Measurements from ENCODE around the gene TMEM35B.

- TF ChIP-seq POLR2A (IDR thresholded peaks at IDR 0.05) = no peak
- TF ChIP-seq, protein P1, sequence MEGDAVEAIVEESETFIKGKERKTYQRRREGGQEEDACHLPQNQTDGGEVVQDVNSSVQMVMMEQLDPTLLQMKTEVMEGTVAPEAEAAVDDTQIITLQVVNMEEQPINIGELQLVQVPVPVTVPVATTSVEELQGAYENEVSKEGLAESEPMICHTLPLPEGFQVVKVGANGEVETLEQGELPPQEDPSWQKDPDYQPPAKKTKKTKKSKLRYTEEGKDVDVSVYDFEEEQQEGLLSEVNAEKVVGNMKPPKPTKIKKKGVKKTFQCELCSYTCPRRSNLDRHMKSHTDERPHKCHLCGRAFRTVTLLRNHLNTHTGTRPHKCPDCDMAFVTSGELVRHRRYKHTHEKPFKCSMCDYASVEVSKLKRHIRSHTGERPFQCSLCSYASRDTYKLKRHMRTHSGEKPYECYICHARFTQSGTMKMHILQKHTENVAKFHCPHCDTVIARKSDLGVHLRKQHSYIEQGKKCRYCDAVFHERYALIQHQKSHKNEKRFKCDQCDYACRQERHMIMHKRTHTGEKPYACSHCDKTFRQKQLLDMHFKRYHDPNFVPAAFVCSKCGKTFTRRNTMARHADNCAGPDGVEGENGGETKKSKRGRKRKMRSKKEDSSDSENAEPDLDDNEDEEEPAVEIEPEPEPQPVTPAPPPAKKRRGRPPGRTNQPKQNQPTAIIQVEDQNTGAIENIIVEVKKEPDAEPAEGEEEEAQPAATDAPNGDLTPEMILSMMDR (IDR thresholded peaks at IDR 0.05) = no peak
- no peak for TF ChIP-seq EP300 (IDR thresholded peaks at IDR 0.05)
Observed at GRCh38 chr1:35033346-35033745, 48.2 kb upstream of the TMEM35B start.

Measured in tibial nerve (tissue), 4 donors.